H1 (cell line): ENCODE measurements around the gene MRPL19. TPM values are rescaled to one million over a fixed set of nuclear protein-coding genes. Genes with fewer than 3 reads are reported as not detected.

ENCODE experiments used
- ATF2 ChIP-seq: IDR thresholded peaks from 2 replicates; pipeline ENCODE4 v1.6.1; 2012; ENCODE audit warnings: low read length, inconsistent platforms
- CHD7 ChIP-seq: fragments of 300-600 bp; sonication (generic); IDR thresholded peaks from 2 replicates; pipeline ENCODE4 v1.7.1; 2012; ENCODE audit warnings: low read length, moderate library complexity, mild to moderate bottlenecking, inconsistent platforms; ENCODE audit not compliant: insufficient replicate concordance
- CTBP2 ChIP-seq: IDR thresholded peaks from 2 replicates; pipeline ENCODE4 v1.7.0; 2011; ENCODE audit warnings: borderline replicate concordance, mild to moderate bottlenecking, moderate library complexity, mixed read lengths, low read length; ENCODE audit not compliant: insufficient read depth, insufficient read length
- EP300 ChIP-seq, 2 experiments: IDR thresholded peaks; 1 replicate in 1 of 2; 2 replicates in 1 of 2; pipeline ENCODE4 v1.6.1; 2011 to 2012; ENCODE audit warnings: low read depth in 2 of 2, low read length in 2 of 2, mild to moderate bottlenecking in 2 of 2, borderline replicate concordance in 1 of 2, inconsistent platforms in 1 of 2, moderate library complexity in 1 of 2
- EZH2 ChIP-seq: fragments of 200-600 bp; sonication (generic); IDR thresholded peaks from 2 replicates; pipeline ENCODE4 v1.7.1; 2012; ENCODE audit warnings: low read depth, mild to moderate bottlenecking, moderate library complexity, low read length, inconsistent platforms; ENCODE audit not compliant: severe bottlenecking
- HDAC6 ChIP-seq: IDR thresholded peaks from one replicate; pipeline ENCODE4 v1.7.1; 2012; ENCODE audit warnings: low read depth, mild to moderate bottlenecking, inconsistent platforms, low read length, moderate library complexity
- RAD21 ChIP-seq, 2 experiments: IDR thresholded peaks in 1 of 2; conservative IDR thresholded peaks in 1 of 2; 2 replicates each; pipeline ENCODE4 v1.6.1; 2011; ENCODE audit warnings: low read depth in 2 of 2, low read length in 2 of 2, improper control_type of control experiment in 1 of 2, inconsistent platforms in 1 of 2, mild to moderate bottlenecking in 1 of 2, moderate library complexity in 1 of 2
- TAF1 ChIP-seq: IDR thresholded peaks from 2 replicates; pipeline ENCODE4 v1.6.1; 2011; ENCODE audit warnings: mild to moderate bottlenecking, low read depth, low read length
- ZNF274 ChIP-seq: IDR thresholded peaks from 2 replicates; pipeline ENCODE4 v1.7.0; 2012; ENCODE audit warnings: low read length, borderline replicate concordance; ENCODE audit errors: extremely low read depth
- polyA plus RNA-seq, 7 experiments: library from polyadenylated mRNA; depleted of rRNA in 3 of 7; stranded (reverse) in 5 of 7; unstranded in 2 of 7; fragments of >200 nt in 5 of 7; fragments of 200-250 nt in 2 of 7; gene quantifications; 1 replicate in 5 of 7; 2 replicates in 1 of 7; 4 replicates in 1 of 7; pipeline versions ENCODE4 v1.2.1 to v1.2.3, GENCODE V29; 2011 to 2013; ENCODE audit warnings: missing spikeins in 2 of 7, mixed read lengths in 2 of 7
- total RNA-seq: library from RNA; stranded (reverse); fragmentation: NEBNext Ultra II Directional; extraction: Animal tissue kit (Norgen Biotek cat#: 25700); gene quantifications from 2 replicates; pipeline ENCODE4 v1.2.1, GENCODE V29; 2021

Gene MRPL19
- total and polyA plus RNA-seq, 2 of the 8 experiments (the other 6 are each of a cell fraction or from before 2014, with no cell fraction given) = 18.1 to 75.2 TPM

GRCh38 chr2:75622500-75622899, 24.1 kb upstream of the MRPL19 start (continued):
- no peak for TF ChIP-seq CHD7
- no peak for TF ChIP-seq ZNF274
- TF ChIP-seq RAD21 (IDR thresholded peaks at IDR 0.05 in 1 of 2, conservative IDR thresholded peaks at IDR 0.05 in 1 of 2; ENCODE audit: low read depth in 2 of 2, low read length in 2 of 2) = no peak
- TF ChIP-seq ATF2 = no peak
- TF ChIP-seq EP300 (IDR thresholded peaks at IDR 0.05; ENCODE audit: borderline replicate concordance in 1 of 2, low read depth in 2 of 2, low read length in 2 of 2) = no peak
- TF ChIP-seq HDAC6 = no peak
- no peak for TF ChIP-seq TAF1
- TF ChIP-seq EZH2 = no peak
- no peak for TF ChIP-seq CTBP2
